Measurements from ENCODE around the gene C1orf226.
A peak's percentile ranks its signal among the peaks of the same experiment; 100 is the strongest.

Gene C1orf226

DNA sequence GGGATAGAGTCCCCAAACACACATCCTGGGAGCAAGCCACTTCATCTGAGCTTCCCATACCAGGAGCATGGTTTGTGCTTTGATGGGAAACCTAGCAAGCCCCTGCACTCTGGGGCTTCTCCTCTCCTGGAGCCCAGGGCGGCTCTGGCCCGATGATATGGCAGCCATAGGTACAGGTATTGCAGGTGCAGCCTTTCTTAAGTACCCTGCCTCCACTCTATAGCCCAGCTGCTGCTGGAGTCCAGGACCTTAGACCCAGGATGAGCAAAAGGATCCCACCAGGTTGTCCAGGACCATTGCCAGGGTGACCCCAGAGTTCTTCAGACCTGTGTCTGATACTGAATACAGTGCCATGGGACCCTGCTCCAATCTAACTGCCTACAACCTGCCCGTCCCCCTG, 4.2 kb downstream of the C1orf226 start:
- no peak overlapping the region for H3K4me3 ChIP-seq (ENCODE audit: control insufficient read depth, low read depth, low read length)
- no peak for DNase-seq (ENCODE audit: low read depth)
- TF ChIP-seq, protein P1, sequence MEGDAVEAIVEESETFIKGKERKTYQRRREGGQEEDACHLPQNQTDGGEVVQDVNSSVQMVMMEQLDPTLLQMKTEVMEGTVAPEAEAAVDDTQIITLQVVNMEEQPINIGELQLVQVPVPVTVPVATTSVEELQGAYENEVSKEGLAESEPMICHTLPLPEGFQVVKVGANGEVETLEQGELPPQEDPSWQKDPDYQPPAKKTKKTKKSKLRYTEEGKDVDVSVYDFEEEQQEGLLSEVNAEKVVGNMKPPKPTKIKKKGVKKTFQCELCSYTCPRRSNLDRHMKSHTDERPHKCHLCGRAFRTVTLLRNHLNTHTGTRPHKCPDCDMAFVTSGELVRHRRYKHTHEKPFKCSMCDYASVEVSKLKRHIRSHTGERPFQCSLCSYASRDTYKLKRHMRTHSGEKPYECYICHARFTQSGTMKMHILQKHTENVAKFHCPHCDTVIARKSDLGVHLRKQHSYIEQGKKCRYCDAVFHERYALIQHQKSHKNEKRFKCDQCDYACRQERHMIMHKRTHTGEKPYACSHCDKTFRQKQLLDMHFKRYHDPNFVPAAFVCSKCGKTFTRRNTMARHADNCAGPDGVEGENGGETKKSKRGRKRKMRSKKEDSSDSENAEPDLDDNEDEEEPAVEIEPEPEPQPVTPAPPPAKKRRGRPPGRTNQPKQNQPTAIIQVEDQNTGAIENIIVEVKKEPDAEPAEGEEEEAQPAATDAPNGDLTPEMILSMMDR (IDR thresholded peaks at IDR 0.05; ENCODE audit: control insufficient read depth, insufficient read depth, low read depth, low read length, missing control alignments), result no peak

DNA sequence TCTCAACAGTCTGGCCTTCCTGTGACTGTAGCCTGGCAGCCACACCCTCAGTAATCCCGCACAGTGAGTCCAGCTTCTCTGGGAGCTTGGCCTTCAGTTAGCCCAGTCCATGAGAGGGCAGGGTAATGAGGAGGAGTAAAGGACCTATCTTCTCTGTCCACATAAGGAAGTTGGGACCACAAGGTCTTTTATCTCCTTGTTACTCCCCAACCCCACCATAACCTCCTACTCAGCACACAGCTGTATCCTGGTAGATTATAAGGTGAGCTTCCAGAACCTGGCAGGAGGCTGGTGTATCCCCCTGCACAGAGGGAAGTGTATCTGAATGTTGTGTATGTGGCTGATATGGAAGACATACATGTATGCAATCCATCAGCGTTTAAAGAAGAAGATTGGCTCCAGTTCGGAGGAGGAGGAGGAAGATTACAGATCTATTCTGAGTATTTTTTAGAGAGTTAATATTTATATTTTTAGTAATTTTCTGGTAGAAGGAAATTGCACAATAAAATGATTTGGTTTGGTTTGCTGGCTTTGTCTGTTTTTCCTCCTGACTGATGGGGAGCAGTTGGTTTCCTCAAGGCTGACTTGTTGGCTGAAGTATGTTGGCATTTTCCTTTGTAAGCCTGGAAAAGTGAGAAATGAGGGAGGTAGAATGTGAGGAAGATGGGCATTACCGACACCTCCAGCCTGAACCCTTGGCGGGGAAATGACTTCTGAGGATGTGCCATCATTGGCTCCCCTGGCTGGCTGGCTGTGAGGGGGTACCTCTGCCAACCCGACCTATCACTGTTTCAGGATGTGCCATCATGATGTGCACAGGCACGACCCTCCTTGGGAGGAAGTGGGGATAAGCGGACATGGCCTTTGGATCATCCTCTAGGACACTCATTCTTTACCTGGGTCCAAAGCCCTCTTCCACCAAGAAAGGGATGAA, 5.0 kb downstream of the C1orf226 start:
- DNase-seq (ENCODE audit: low read depth), result no peak
- H3K4me3 ChIP-seq (ENCODE audit: control insufficient read depth, low read depth, low read length), result no peak overlapping the region
- TF ChIP-seq, protein P1 (IDR thresholded peaks at IDR 0.05; ENCODE audit: control insufficient read depth, insufficient read depth, low read depth, low read length, missing control alignments), result no peak

DNA sequence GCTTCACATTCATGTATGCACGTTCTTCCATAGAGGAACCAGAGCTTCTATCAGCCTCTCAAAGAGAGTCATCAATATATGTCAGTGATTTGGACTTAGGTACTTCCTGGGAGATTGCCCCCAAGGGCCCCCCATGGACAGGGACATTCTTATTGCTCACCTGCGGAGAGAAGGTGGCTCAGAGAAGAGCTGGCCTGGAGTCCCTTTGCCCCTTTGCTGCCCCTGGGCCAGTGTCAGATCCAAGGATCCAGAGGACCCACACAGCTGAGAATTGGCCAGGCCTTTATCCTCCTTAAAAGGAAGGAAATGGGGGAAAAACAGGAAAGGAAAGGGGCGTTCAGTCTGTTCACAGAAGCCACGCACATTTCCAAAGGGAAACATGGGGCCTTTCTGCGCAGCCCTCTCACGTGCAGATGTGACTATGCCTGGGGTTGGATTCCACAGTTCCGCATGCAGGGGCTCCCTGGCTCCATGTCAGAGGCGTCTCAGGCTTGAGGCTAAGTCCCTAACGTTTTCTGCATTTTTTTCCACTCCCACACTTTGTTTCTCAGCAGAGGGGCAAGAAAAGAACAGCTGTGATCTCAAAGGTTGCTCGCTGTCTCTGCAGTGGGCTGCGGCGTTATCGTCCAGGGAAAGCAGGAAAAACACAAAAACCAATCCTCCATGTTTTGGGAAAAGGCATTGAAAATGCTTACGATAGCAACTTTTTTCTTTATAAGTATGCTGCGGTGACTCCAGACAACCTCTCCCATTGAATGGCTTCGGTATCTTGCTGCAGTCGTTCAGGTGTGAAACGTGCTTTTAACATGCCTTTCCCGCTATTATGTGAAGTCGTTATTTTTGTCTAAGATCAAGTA, 5.9 kb downstream of the C1orf226 start:
- no peak overlapping the region for H3K4me3 ChIP-seq (ENCODE audit: control insufficient read depth, low read depth, low read length)
- TF ChIP-seq, protein P1 (IDR thresholded peaks at IDR 0.05; ENCODE audit: control insufficient read depth, insufficient read depth, low read depth, low read length, missing control alignments), result no peak
- no peak for DNase-seq (ENCODE audit: low read depth)

DNA sequence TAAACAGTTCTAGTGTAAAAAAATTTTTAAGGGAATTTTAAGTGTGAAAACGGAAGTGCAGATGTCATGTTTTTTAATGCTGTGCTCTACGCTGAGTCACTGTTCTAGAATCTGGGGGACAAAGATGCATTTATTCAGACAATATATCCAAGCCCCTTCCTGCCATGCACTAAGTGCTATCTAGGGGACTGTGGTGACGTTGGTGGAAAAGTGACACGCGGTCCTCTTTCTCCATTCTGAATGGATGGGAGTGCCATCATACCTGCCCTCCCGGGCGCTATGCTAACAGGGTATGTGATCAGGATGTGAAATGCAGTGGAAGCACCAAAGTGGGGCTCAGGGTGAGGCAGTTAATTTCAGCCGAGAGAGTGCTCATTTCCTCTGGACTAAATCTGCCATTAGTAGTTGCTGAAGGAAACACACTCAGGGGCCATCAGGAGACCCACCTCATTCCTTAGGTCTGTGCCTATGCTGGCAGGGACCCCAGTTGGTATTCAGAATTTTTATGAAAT, 6.6 kb downstream of the C1orf226 start:
- no peak overlapping the region for H3K4me3 ChIP-seq (ENCODE audit: control insufficient read depth, low read depth, low read length)
- TF ChIP-seq, protein P1 (IDR thresholded peaks at IDR 0.05; ENCODE audit: control insufficient read depth, insufficient read depth, low read depth, low read length, missing control alignments), result no peak
- no peak for DNase-seq (ENCODE audit: low read depth)

DNA sequence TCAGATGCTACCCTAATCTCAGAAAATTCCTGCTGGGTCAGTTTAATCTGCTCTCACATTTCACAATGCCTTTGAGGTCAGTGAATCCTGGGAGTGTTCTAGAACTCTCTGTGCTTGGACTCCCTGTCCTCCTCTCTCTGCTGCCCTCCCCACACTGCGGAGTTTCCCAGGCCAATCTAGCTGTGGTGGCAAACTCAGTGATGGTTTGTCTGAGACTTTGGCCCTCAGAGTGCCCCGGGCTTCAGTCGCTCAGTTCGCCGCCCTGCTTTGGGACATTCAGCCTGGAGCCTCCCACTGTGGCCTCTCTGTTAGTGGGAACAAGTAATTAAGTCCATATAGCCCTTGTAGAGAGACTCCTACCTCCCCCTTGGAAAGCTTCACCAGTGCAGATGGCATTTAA, 7.1 kb downstream of the C1orf226 start:
- H3K4me3 ChIP-seq (ENCODE audit: control insufficient read depth, low read depth, low read length), result no peak overlapping the region
- no peak for DNase-seq (ENCODE audit: low read depth)
- TF ChIP-seq, protein P1 (IDR thresholded peaks at IDR 0.05; ENCODE audit: control insufficient read depth, insufficient read depth, low read depth, low read length, missing control alignments), result no peak

DNA sequence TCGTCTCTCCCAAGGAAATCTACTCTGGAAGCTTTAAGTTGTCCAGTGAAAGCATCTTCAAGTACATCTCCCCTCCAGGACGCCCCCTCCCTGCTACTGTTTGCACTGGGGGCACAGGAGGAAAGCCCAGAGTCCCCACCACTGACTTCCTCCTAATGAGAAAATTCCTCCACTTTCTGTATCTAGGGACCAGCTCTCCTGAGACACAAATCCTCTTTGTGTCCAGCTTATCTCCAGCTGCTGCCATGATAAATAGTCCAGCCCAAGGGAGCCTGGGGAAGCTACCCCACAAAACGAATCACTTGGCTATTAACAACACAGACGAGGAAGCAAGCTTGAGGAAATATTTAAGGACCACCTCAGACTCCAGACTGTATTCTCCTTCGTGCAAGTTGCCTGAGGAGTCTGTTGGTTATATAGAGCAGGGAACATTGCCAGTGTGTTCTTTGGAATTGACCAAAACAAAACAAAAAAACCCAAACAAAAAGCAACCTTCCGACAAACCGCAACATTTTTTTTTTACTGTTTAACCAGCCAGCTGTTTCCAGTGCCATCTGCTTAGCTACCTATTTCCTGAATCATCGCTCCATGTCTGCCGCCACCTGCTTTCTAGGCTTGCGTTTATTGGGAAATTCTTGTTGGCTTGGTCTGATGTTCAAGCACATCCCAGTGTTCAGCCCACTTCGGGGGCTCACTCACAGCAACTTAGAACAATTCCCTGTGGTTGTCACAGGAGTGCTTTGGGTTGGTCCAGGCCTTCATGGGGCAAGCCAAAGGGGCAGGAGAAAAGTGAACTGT, 7.7 kb downstream of the C1orf226 start:
- TF ChIP-seq, protein P1 (IDR thresholded peaks at IDR 0.05; ENCODE audit: control insufficient read depth, insufficient read depth, low read depth, low read length, missing control alignments), result no peak
- no peak overlapping the region for H3K4me3 ChIP-seq (ENCODE audit: control insufficient read depth, low read depth, low read length)
- DNase-seq (ENCODE audit: low read depth), result peak; percentile 18
